ENCODE measurements around the gene FAF1.
A peak's percentile ranks its signal among the peaks of the same experiment; 100 is the strongest.

Gene FAF1

GRCh38 chr1:50846224-50846839 is 113.7 kb downstream of the FAF1 start:
- Histone ChIP-seq H3K4me1 (ENCODE audit: control insufficient read depth, insufficient read depth, low read length) (no peaks in the 10 kb centered on the region), H3K27ac (ENCODE audit: extremely low read depth, low read depth, low read length) (no peak overlapping the region), H3K4me3 (ENCODE audit: low read depth, low read length) (no peak overlapping the region), H3K36me3 (ENCODE audit: control insufficient read depth in 2 of 2, insufficient read depth in 1 of 2, low read length in 2 of 2) (no peaks in the 10 kb centered on the region), H3K9me3 (ENCODE audit: control insufficient read depth, insufficient read depth, low read depth, low read length) (no peaks in the 10 kb centered on the region)
- CTCF ChIA-PET, result interaction anchor here (0.6 kb wide), 1 partner anchor 513 kb away, joined by 3 read pairs; no protein-coding TSS in a partner anchor
- POLR2A ChIA-PET, result no interaction called here
- no peak for TF ChIP-seq ZNF521 (tag by site-specific recombination; IDR thresholded peaks at IDR 0.05)
- TF ChIP-seq, protein P1, sequence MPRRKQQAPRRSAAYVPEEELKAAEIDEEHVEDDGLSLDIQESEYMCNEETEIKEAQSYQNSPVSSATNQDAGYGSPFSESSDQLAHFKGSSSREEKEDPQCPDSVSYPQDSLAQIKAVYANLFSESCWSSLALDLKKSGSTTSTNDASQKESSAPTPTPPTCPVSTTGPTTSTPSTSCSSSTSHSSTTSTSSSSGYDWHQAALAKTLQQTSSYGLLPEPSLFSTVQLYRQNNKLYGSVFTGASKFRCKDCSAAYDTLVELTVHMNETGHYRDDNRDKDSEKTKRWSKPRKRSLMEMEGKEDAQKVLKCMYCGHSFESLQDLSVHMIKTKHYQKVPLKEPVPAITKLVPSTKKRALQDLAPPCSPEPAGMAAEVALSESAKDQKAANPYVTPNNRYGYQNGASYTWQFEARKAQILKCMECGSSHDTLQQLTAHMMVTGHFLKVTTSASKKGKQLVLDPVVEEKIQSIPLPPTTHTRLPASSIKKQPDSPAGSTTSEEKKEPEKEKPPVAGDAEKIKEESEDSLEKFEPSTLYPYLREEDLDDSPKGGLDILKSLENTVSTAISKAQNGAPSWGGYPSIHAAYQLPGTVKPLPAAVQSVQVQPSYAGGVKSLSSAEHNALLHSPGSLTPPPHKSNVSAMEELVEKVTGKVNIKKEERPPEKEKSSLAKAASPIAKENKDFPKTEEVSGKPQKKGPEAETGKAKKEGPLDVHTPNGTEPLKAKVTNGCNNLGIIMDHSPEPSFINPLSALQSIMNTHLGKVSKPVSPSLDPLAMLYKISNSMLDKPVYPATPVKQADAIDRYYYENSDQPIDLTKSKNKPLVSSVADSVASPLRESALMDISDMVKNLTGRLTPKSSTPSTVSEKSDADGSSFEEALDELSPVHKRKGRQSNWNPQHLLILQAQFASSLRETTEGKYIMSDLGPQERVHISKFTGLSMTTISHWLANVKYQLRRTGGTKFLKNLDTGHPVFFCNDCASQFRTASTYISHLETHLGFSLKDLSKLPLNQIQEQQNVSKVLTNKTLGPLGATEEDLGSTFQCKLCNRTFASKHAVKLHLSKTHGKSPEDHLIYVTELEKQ (tag by site-specific recombination; IDR thresholded peaks at IDR 0.05; ENCODE audit: borderline replicate concordance), result no peak
- TF ChIP-seq ZNF175 (tag by site-specific recombination; IDR thresholded peaks at IDR 0.05), result no peak

GRCh38 chr1:50841791-50842387 is 118.2 kb downstream of the FAF1 start:
- ChIA-PET POLR2A (no interaction called here), CTCF (interaction anchor here (0.6 kb wide), 1 partner anchor 10 kb away, joined by 4 read pairs; no protein-coding TSS in a partner anchor)
- H3K27ac ChIP-seq (ENCODE audit: extremely low read depth, low read depth, low read length), result no peak overlapping the region

GRCh38 chr1:50836117-50836516 is 124.0 kb downstream of the FAF1 start:
- POLR2A ChIA-PET, result no interaction called here
- no peaks in the 10 kb centered on the region for H3K36me3 ChIP-seq (ENCODE audit: control insufficient read depth in 2 of 2, insufficient read depth in 1 of 2, low read length in 2 of 2)
- H3K27ac ChIP-seq (ENCODE audit: extremely low read depth, low read depth, low read length), result no peak overlapping the region
- H3K4me1 ChIP-seq (ENCODE audit: control insufficient read depth, insufficient read depth, low read length), result no peaks in the 10 kb centered on the region
- no peak overlapping the region for H3K4me3 ChIP-seq (ENCODE audit: low read depth, low read length)
- no peak for TF ChIP-seq ZNF157 (tag by site-specific recombination; IDR thresholded peaks at IDR 0.05)
- peak; percentile 22 for TF ChIP-seq SETDB1 (IDR thresholded peaks at IDR 0.05; ENCODE audit: insufficient read length, low read length)
- CTCF ChIA-PET, result no interaction called here
- no peaks in the 10 kb centered on the region for H3K9me3 ChIP-seq (ENCODE audit: control insufficient read depth, insufficient read depth, low read depth, low read length)

More at GRCh38 chr1:50841791-50842387, 118.2 kb downstream of the FAF1 start:
- no peaks in the 10 kb centered on the region for H3K4me1 ChIP-seq (ENCODE audit: control insufficient read depth, insufficient read depth, low read length)
- no peaks in the 10 kb centered on the region for H3K9me3 ChIP-seq (ENCODE audit: control insufficient read depth, insufficient read depth, low read depth, low read length)
- no peak for TF ChIP-seq ZNF600 (tag by site-specific recombination; IDR thresholded peaks at IDR 0.05)
- TF ChIP-seq TCF7L2 (IDR thresholded peaks at IDR 0.05; ENCODE audit: borderline replicate concordance, low read depth, low read length), result no peak
- TF ChIP-seq ZBTB7A (tag by site-specific recombination; IDR thresholded peaks at IDR 0.05; ENCODE audit: low read depth), result no peak
- TF ChIP-seq ZNF394 (tag by site-specific recombination; IDR thresholded peaks at IDR 0.05; ENCODE audit: borderline replicate concordance), result no peak
- no peak for TF ChIP-seq YY1 (tag by site-specific recombination; IDR thresholded peaks at IDR 0.05)
- TF ChIP-seq BCL11B (tag by site-specific recombination; IDR thresholded peaks at IDR 0.05; ENCODE audit: low read depth), result no peak
- no peak for TF ChIP-seq ZNF155 (tag by site-specific recombination; IDR thresholded peaks at IDR 0.05)
- no peaks in the 10 kb centered on the region for H3K36me3 ChIP-seq (ENCODE audit: control insufficient read depth in 2 of 2, insufficient read depth in 1 of 2, low read length in 2 of 2)
- H3K4me3 ChIP-seq (ENCODE audit: low read depth, low read length), result no peak overlapping the region

GRCh38 chr1:50833216-50833615 is 126.9 kb downstream of the FAF1 start:
- POLR2A ChIA-PET, result no interaction called here
- CTCF ChIA-PET, result no interaction called here
- no peak overlapping the region for H3K27ac ChIP-seq (ENCODE audit: extremely low read depth, low read depth, low read length)
- H3K4me3 ChIP-seq (ENCODE audit: low read depth, low read length), result no peak overlapping the region
- no peaks in the 10 kb centered on the region for H3K9me3 ChIP-seq (ENCODE audit: control insufficient read depth, insufficient read depth, low read depth, low read length)
- no peak for TF ChIP-seq ZNF132 (tag by site-specific recombination; IDR thresholded peaks at IDR 0.05; ENCODE audit: borderline replicate concordance)
- no peak for TF ChIP-seq ZNF433 (tag by site-specific recombination; IDR thresholded peaks at IDR 0.05; ENCODE audit: low read depth)
- no peak for TF ChIP-seq ZNF747 (tag by site-specific recombination; IDR thresholded peaks at IDR 0.05)
- TF ChIP-seq MZF1 (tag by site-specific recombination; IDR thresholded peaks at IDR 0.05; ENCODE audit: borderline replicate concordance), result no peak
- TF ChIP-seq, protein P2, sequence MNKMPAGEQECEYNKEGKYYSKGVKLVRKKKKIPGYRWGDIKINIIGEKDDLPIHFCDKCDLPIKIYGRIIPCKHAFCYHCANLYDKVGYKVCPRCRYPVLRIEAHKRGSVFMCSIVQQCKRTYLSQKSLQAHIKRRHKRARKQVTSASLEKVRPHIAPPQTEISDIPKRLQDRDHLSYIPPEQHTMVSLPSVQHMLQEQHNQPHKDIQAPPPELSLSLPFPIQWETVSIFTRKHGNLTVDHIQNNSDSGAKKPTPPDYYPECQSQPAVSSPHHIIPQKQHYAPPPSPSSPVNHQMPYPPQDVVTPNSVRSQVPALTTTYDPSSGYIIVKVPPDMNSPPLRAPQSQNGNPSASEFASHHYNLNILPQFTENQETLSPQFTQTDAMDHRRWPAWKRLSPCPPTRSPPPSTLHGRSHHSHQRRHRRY (tag by site-specific recombination; IDR thresholded peaks at IDR 0.05), result no peak
- no peak for TF ChIP-seq ZNF776 (tag by site-specific recombination; IDR thresholded peaks at IDR 0.05; ENCODE audit: borderline replicate concordance)
- TF ChIP-seq ZNF521 (tag by site-specific recombination; IDR thresholded peaks at IDR 0.05), result no peak
- TF ChIP-seq ZNF830 (tag by site-specific recombination; IDR thresholded peaks at IDR 0.05; ENCODE audit: low read depth), result no peak
- H3K36me3 ChIP-seq (ENCODE audit: control insufficient read depth in 2 of 2, insufficient read depth in 1 of 2, low read length in 2 of 2), result no peaks in the 10 kb centered on the region
- H3K4me1 ChIP-seq (ENCODE audit: control insufficient read depth, insufficient read depth, low read length), result no peaks in the 10 kb centered on the region

Measured in HEK293 (cell line).